Stimulated activated CD4-positive, alpha-beta T cell treated with anti-CD3 and anti-CD28 coated beads, TNF-alpha, amount 100 ng/mL, for 1 hour (primary cell): ENCODE data around the gene UBE2E2.
"Not testable (repeated sequence)": the region's sequence is repeated elsewhere in the genome, so short reads cannot be mapped to it uniquely, and the experiment has no call there.

ENCODE experiments used
- DNase-seq, 3 donors: peaks; one replicate each; pipeline ENCODE4 v3.0.0-alpha.2; 2020; ENCODE audit warnings: low read depth in 3 of 3, low spot score in 1 of 3

Gene UBE2E2

DNA sequence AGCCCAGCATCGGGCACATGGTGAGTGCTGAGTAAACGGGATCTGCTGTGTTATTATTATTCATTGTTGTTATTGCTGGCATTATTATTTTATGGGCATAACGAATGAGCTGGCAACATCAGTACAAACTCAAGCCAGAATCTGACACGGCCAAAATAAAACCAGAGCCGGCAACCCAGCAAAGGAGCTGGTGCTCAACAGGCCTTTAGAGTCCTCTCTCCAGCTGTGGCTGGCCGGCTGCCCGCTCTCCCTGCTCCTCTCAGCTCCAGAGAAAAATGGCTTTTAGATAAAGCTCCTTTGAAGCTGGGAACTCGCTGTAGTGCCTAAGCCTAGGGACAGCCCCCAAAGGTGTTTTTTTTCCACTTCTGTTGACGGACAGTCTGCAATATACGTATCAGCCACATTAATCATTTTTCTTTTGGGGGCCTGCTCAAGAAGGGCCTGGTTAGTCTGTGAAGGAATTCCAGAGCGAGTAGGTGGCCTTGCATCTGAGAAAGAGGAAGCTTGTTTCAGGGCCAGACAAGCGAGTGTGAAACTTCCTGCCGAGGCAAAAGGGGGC, 408.7 kb downstream of the UBE2E2 start:
- DNase-seq = no peak

DNA sequence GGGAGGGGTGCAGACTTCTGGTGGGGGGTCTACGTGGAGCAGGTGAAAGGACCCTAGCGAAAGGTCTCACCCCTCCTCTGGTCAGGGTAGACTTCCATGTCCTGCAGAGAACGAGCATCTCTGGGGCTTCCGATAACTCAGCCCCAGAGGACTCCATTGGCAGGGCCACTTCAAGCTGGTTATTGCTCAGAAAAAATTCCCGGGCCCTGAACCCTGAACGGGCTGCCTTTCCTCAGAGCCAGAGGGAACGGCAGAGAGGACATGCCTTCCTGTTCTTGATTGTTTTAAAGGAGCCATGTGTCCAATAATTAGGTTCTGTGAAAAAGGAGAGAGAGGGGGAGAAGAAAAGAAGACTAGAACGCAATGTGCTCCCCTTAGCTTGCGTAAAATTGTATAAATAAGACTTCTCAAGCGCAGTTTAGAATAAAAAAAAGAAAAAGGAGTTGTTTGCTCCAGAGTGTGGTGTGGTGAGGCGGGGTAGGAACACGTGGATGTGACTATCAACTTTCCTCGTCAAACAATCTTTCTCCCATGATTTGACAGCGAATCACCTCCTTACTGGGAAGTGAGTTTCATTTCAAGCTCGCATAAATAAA, 409.3 kb downstream of the UBE2E2 start:
- no peak for DNase-seq

DNA sequence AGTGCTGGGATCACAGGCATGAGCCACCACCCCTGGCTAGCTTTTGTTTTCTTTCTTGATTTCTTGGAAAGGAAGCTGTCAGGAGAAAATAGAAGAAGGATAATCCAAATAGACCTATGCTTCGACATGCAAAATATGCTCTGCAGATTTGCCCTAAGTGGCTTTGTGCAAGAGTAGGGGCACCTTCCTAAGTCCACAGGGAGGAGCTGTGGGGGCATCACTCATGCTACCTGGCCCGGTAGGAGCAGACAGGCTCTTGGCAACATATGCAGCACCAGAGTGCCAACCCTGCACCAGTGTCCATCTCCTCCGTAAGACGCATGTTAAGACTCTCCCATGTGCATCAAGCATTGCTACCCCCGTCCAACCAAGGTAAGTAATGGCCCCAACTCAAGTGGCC, 411.9 kb downstream of the UBE2E2 start:
- no peak for DNase-seq

DNA sequence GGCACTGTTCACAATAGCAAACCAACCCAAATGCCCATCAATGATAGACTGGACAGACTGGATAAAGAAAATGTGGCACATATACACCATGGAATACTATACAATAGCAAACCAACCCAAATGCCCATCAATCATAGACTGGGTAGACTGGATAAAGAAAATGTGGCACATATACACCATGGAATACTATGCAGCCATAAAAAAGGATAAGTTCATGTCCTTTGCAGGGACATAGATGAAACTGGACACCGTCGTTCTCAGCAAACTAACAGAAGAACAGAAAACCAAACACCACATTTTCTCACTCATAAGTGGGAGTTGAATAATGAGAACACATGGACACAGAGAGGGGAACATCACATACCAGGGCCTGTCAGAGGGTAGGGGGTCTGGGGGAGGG, 415.3 kb downstream of the UBE2E2 start:
- DNase-seq = not testable (repeated sequence)

DNA sequence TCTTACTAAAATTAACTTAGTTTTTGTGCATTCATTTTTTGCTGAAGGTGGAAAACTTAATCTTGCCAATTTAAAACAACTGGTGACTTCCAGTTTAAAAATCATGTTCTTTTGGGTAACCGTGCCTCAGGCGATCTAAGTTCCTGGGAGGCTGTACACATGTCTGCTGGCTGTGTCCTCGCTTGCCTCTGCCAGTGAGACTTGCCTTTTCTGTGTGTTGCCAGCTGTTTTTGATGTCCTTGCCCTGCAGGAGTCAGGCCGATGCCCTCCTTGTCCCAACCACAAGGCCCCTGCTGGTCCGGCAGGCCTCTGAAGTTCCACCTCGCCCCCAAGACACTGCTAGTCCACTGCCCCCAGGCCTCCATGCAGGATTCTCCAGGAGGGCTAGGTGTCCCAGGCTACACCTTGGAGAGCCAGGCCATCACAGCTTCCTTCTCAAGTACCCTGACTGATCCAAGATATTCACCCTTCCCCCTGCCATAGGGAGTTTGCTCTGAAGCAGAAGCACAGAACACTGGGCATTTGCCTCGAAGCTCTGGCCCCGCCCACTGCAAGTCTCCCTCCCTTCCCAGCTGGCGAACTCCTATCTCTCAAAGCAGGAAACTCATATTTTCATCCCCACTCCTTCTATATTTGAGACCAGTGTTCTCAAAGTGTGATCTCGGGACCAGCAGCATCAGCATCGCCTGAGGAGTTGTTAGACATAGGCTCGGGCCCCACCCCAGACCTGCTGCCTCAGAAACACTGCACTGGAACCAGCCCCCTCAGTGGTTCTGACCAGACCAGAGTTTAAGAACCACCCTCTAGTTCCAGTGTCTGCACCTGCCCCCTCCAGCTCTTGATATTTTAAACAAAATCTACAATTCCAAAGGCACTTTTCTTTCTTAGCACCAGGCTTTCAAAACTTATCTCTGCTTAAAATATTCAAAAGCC, 416.8 kb downstream of the UBE2E2 start:
- DNase-seq = no peak

DNA sequence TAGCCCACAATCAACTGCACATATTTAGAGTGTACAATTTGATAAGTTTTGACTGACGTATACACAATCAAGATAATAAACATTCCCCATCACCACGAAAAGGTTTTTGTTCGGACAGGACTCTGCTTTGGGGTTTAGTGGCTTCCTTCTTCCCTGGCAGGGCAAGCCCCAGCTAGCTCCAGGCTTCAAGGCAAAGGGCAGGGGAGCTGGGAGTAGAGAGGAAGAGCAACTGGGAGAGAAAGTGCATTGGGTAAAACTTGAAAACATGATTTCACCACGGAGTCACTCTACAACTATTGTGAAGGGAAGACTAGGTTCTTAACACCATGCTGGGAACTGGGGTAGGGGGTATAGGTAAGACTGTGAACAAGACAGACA, 417.5 kb downstream of the UBE2E2 start:
- no peak for DNase-seq

DNA sequence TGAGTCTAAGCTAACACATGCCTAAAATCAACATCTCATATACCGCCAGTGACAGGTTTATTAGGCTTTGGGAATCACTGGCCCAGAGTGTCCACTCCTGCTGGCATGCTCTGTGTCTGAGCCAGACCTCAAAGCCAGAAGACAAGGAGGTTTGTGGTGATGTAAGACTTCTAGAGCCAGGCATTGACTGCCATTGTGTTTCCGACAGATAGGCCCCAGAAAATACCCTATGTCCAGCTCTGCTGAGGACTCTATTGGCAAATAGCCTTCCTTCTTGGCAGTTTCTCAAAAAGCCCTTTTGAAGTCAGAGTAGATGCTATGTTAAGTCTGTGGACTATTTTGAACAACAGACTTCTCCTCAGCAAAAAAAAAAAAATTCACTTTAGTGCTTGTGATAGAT, 420.7 kb downstream of the UBE2E2 start:
- DNase-seq = no peak

DNA sequence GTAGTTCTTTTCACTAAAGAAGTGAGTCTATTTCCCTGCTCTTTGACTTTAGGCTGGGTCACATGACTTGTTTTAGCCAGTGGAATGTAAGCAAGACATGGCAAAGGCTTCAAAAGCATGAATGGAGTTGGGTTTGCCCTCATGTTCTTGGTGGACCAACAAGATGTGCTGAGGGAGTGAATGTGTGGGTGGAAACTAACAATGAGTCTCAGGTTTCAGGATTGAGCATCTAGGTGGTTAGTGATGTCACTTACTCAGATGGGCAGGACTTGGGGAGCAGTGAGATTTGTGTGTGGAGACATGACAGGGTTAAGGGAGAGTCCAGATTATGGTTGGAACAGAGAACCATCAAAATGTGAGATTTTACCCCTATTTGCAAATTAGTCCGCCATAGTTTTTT, 421.2 kb downstream of the UBE2E2 start:
- DNase-seq = no peak

DNA sequence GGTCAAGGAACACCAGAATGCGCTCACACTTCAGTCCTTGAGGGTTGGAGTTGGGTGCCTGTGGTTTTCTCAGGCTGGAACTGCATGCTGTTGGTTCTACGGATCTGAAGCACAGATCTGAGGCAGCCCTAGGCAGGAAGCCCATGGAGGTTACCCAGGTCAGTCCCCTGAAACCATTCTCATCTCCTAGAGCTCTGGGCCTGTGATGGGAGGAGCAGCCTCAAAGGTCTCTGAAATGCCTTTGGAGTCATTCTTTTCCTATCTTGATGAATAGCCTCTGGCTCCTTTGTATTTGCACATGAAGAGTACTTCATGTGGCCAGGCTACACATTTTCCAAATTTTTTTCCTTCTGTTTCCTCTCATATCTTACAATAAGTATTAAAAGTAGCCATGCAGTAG, 423.3 kb downstream of the UBE2E2 start:
- DNase-seq = no peak

DNA sequence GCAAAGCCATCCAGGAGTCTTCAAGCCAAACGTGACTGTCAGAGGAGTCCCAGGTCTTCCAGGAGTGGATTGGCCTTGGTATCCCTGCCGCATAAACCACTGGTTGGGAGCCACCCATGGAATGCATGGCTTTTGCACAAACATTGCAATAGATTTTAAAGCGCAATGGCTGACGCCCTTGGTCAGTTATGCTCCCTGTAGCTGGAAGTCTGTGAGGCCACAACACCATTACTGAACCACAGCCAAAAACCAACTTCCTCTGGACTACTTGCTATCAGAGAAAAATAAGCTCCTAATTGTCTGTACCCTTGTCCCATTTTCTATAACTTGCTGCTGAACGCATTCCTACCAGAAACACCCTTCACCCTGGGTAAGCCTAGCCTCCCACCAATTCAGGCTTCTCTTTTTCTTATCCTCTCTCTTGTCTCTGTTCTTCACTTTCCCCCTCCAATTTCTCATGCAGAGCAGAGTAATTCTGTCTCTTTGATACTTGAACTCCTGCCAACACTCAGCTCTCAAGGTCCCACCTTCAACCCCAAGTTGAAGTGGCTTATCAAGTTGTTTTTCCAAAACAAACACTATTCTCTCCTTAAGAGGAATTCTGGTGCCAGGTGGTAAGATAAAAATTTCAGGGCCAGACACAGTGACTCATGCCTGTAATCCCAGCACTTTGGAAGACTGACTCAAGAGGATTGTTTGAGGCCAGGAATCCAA, 426.2 kb downstream of the UBE2E2 start:
- no peak for DNase-seq

DNA sequence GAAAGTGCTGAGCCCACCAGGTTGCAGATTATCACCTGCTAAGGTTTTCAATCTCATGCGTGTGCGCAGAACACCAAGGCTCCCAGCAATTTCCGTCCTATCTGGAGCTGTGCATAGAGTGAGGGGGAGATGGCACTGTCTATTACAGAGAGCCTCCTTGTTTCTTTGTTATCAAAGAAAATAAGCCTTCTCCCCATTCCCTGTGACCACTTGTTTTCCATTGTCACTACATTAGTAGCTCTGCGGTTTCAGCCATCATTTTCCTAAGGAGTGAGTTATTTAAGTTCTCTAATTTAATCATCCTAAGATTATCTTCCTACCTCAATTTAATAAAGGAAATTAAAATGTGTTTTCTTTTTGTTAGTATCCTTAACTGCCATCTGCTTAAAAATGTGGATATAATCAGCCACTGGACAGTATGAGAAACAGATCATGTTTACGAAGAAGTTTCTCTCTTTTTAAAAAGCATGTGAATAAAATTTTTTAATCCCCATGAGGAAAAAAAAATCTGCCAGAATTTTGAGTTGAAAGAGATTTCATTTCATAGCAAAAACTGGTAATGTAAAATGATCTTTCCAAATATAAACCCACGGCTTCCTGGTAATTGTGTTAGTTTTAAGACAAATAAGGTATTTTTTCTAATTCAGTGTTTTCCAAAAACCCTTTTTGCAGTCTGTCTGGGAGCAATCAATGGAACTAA, 430.3 kb downstream of the UBE2E2 start:
- no peak for DNase-seq

DNA sequence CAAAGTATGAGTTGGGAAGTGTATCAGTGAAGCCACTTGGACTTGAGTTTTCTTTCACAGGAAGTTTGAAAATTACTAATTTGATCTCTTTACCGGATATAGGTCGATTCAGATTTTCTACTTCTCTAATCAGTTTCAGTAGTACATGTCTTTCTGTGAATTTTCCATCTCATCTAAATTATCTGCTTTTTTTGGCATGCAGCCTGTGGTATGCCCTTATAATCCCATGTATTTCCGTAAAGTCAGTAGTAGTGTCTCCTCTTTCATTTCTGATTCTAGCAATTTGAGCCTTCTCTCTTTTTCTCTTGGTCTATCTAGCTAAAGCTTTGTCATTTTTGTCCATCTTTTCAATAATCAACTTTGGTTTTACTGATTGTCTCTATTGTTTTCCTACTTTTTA, 434.2 kb downstream of the UBE2E2 start:
- no peak for DNase-seq

DNA sequence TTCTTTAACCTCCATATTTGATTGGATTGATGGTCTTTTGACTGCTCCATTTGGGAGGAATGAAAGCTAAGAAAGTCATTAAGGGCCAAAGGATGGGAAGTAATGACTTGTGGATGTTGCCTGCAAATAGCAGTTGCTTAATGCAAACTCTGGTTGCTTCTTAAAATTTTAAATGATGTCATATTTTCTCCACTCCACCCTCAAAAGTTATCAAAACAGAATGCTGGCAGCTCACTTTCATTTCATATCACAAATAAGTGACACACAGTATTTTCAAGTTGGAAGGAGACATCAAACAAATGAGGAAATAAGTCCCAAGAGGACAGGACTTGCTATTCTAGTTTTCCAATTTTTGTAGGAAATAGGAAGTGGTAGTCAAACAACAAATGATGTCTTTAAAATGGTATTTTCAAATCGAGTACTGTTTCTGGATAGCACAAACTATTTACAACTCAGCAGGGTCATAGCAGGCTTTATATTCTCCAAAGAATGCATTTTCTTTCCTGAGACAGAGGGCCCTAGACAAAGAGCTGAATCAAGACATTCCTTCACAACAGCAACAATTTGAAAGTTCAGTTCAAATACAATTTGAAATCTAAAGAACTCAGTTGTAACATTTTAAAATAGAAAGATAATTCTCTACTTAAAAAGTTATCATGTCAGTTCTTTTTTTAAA, 437.5 kb downstream of the UBE2E2 start:
- DNase-seq = no peak
